ENCODE measurements around the gene CNTN4.

DNA sequence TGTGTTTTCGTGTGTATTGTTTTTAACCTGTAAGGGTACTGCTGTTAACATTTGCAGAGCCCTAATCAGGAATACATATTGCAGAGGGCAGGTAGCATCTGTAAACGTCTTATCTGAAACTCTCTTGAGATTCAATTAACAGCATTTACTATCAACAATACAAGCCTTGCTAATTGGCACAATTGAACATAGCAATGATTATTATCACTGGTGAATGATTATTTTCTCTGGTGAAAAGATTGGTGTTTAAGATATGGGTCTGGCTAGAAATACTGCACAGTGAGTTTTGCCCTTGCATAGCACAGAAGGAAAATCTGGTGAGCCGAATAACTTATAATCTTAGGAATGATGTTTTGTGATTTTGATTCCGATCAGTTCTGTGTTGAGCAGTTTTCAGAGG lies 5.9 kb upstream of the CNTN4 start:
- TF ChIP-seq POLR2AphosphoS5 (IDR thresholded peaks at IDR 0.05; ENCODE audit: insufficient read depth, low read depth, low read length) (no peak), CTCF (IDR thresholded peaks at IDR 0.05; ENCODE audit: extremely low read depth in 1 of 2, insufficient read depth in 1 of 2, low read depth in 1 of 2, low read length in 2 of 2) (no peak)

All from endothelial cell of umbilical vein (primary cell).